ENCODE data around the gene ANGPTL8. TPM values are rescaled to one million over a fixed set of nuclear protein-coding genes. Genes with fewer than 3 reads are reported as not detected.

Gene ANGPTL8
- total and polyA plus RNA-seq, 12 donors: 0.33 to 10.0 (median 0.91) TPM; not detected in 4

GRCh38 chr19:11204943-11205349 is 34.5 kb upstream of the ANGPTL8 start:
- Histone ChIP-seq H3K27ac (peak overlapping the region in 3 of 5 donors; percentile 88 to 93 (median 92)), H3K36me3 (replicated peaks in 1 of 2) (no peaks in the 10 kb centered on the region), H3K4me3 (no peak overlapping the region), H3K9me3 (replicated peaks in 1 of 3) (no peaks in the 10 kb centered on the region), H3K27me3 (no peaks in the 10 kb centered on the region), H3K4me1 (replicated peaks in 1 of 2) (peaks cover 18 to 32% of the 10 kb centered on the region in 2 donors)
- peak; percentile 50 to 82 (median 79) for DNase-seq
- TF ChIP-seq POLR2A (IDR thresholded peaks at IDR 0.05): no peak
- WGBS, 4 donors: 29 to 49% (median 32%) methylated on average over 5 of the region's 5 CpGs
- intact Hi-C loops (cut with DNase I): loop anchor here (2.0 to 10.0 kb wide), 3 partner anchors 66 to 170 kb away; no protein-coding TSS in a partner anchor

- no peaks in the 10 kb centered on the region for H3K36me3 ChIP-seq (replicated peaks in 1 of 2)
- H3K27ac ChIP-seq: peak overlapping the region in 2 of 5 donors; percentile 88 to 92
- DNase-seq: no peak
- no peak overlapping the region for H3K4me3 ChIP-seq
- H3K27me3 ChIP-seq: no peaks in the 10 kb centered on the region
- intact Hi-C loops (cut with DNase I): loop anchor here (2.0 to 10.0 kb wide), 2 partner anchors 67 to 171 kb away; no protein-coding TSS in a partner anchor
- H3K4me1 ChIP-seq (replicated peaks in 1 of 2): peaks cover 18 to 32% of the 10 kb centered on the region in 2 donors
- WGBS, 4 donors: 79 to 88% (median 80%) methylated on average over 8 to 9 of the region's 9 CpGs
- no peaks in the 10 kb centered on the region for H3K9me3 ChIP-seq (replicated peaks in 1 of 3)
- TF ChIP-seq, protein P1, sequence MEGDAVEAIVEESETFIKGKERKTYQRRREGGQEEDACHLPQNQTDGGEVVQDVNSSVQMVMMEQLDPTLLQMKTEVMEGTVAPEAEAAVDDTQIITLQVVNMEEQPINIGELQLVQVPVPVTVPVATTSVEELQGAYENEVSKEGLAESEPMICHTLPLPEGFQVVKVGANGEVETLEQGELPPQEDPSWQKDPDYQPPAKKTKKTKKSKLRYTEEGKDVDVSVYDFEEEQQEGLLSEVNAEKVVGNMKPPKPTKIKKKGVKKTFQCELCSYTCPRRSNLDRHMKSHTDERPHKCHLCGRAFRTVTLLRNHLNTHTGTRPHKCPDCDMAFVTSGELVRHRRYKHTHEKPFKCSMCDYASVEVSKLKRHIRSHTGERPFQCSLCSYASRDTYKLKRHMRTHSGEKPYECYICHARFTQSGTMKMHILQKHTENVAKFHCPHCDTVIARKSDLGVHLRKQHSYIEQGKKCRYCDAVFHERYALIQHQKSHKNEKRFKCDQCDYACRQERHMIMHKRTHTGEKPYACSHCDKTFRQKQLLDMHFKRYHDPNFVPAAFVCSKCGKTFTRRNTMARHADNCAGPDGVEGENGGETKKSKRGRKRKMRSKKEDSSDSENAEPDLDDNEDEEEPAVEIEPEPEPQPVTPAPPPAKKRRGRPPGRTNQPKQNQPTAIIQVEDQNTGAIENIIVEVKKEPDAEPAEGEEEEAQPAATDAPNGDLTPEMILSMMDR (IDR thresholded peaks at IDR 0.05): no peak
- TF ChIP-seq POLR2A (IDR thresholded peaks at IDR 0.05): no peak
Measured at GRCh38 chr19:11205939-11206570, 33.4 kb upstream of the ANGPTL8 start.

DNA sequence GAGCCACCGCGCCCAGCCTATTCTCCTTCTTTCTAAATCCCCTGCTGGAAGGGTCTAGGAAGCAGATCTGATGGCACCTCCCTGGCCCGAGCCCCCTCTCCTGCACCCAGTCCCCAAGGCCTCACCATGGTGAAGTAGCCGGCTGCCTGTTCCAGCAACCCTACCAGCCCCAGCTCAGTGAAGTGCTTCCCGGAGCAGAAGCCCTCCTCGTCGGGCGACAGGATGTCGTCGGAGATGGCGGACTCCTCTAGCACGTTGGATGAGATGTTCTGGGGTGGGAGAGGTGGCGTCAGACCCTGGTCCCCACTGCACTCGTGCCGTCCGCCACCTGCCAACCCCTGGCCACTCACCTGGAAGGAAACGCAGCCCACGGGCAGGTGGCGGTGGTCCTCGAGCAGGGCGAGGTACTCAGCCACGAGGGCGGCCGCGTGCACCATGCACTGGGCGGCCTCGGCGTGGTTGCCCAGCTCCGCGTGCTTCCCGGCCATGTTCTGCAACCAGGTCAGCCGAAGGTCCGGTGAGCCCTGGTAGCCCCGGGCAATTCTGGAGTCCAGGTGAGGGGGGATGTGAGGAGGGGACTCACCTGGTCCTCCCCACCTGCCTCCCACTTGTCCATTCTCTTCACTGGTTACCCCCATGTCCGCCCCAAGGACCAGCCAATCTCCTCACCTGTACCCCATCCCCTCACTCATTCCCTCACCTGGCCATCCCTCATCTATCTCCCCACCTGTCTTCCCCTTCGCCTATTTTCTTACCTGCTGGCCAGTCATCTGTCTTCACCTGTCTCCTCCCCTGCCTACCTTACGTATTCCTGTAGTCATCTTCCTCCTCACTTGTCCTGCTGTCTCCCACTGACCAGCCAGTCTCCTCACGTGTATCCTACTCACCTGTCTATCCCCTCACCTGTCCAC is 30.6 kb upstream of the ANGPTL8 start:
- Histone ChIP-seq H3K9me3 (replicated peaks in 1 of 3) (no peaks in the 10 kb centered on the region), H3K36me3 (replicated peaks in 1 of 2) (peaks cover 0 to under 1% of the 10 kb centered on the region in 2 donors), H3K4me1 (replicated peaks in 1 of 2) (peaks cover 9 to 16% of the 10 kb centered on the region in 2 donors), H3K4me3 (no peak overlapping the region), H3K27ac (no peak overlapping the region), H3K27me3 (no peaks in the 10 kb centered on the region)
- intact Hi-C loops (cut with DNase I): loop anchor here (10.0 kb wide), 1 partner anchor 174 kb away; no protein-coding TSS in a partner anchor
- TF ChIP-seq, protein P1 (IDR thresholded peaks at IDR 0.05): no peak
- no peak for TF ChIP-seq POLR2A (IDR thresholded peaks at IDR 0.05)
- no peak for DNase-seq
- 84 to 92% (median 90%) methylated on average over 27 to 38 of the region's 38 CpGs for WGBS, 4 donors

DNA sequence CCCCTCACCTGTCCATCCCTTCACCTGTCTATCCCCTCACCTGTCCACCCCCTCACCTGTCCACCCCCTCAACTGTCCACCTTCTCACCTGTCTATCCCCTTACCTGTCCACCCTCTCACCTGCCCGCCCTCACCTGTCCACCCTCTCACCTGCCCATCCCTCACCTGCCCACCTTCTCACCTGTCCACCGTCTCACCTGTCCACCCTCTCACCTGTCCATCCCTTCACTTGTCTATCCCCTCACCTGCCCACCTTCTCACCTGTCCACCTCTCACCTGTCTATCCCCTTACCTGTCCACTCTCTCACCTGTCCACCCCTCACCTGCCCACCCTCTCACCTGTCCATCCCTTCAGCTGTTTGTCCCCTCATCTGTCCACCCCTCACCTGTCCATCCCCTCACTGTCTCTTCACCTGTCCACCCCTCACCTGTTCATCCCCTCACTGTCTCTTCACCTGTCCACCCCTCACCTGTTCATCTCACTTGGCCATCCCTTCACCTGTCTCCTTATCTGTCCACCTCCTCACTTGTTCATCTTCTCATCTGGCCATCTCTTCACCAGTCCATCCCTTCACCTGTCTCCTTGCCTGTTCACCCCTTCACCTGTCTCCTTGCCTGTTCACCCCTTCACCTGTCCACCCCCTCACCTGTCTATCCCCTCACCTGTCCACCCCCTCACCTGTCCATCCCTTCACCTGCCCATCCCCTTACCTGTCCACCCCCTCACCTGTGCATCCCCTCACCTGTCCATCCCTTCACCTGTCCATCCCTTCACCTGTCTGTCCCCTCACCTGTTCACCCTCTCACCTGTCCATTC is 29.4 kb upstream of the ANGPTL8 start:
- Histone ChIP-seq H3K27ac (no peak overlapping the region), H3K27me3 (no peaks in the 10 kb centered on the region), H3K4me3 (no peak overlapping the region), H3K9me3 (replicated peaks in 1 of 3) (no peaks in the 10 kb centered on the region), H3K36me3 (replicated peaks in 1 of 2) (peaks cover 0 to 5% of the 10 kb centered on the region in 2 donors), H3K4me1 (replicated peaks in 1 of 2) (peaks cover 0 to 4% of the 10 kb centered on the region in 2 donors)
- WGBS, 4 donors: 61 to 79% (median 67%) methylated on average over 2 of the region's 2 CpGs
- TF ChIP-seq POLR2A (IDR thresholded peaks at IDR 0.05): no peak
- TF ChIP-seq, protein P1 (IDR thresholded peaks at IDR 0.05): no peak
- no peak for DNase-seq
- intact Hi-C loops (cut with DNase I): loop anchor here (10.0 kb wide), 1 partner anchor 175 kb away; no protein-coding TSS in a partner anchor

Measured in adrenal gland (tissue), 12 donors.